ENCODE measurements around the gene NRCAM.

Gene NRCAM

GRCh38 chr7:108424013-108424412 lies 32.2 kb downstream of the NRCAM start:
- CTCF ChIA-PET: interaction anchor here (1.1 kb wide), 1 partner anchor 9 kb away, joined by 3 read pairs; no protein-coding TSS in a partner anchor
- TF ChIP-seq, protein P1, sequence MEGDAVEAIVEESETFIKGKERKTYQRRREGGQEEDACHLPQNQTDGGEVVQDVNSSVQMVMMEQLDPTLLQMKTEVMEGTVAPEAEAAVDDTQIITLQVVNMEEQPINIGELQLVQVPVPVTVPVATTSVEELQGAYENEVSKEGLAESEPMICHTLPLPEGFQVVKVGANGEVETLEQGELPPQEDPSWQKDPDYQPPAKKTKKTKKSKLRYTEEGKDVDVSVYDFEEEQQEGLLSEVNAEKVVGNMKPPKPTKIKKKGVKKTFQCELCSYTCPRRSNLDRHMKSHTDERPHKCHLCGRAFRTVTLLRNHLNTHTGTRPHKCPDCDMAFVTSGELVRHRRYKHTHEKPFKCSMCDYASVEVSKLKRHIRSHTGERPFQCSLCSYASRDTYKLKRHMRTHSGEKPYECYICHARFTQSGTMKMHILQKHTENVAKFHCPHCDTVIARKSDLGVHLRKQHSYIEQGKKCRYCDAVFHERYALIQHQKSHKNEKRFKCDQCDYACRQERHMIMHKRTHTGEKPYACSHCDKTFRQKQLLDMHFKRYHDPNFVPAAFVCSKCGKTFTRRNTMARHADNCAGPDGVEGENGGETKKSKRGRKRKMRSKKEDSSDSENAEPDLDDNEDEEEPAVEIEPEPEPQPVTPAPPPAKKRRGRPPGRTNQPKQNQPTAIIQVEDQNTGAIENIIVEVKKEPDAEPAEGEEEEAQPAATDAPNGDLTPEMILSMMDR (conservative IDR thresholded peaks at IDR 0.05; ENCODE audit: low read depth): no peak
- H3K27ac ChIP-seq: no peak overlapping the region
- DNase-seq (ENCODE audit: low spot score): no peak
- POLR2A ChIA-PET (ENCODE audit: low non-redundant PET): no interaction called here

DNA sequence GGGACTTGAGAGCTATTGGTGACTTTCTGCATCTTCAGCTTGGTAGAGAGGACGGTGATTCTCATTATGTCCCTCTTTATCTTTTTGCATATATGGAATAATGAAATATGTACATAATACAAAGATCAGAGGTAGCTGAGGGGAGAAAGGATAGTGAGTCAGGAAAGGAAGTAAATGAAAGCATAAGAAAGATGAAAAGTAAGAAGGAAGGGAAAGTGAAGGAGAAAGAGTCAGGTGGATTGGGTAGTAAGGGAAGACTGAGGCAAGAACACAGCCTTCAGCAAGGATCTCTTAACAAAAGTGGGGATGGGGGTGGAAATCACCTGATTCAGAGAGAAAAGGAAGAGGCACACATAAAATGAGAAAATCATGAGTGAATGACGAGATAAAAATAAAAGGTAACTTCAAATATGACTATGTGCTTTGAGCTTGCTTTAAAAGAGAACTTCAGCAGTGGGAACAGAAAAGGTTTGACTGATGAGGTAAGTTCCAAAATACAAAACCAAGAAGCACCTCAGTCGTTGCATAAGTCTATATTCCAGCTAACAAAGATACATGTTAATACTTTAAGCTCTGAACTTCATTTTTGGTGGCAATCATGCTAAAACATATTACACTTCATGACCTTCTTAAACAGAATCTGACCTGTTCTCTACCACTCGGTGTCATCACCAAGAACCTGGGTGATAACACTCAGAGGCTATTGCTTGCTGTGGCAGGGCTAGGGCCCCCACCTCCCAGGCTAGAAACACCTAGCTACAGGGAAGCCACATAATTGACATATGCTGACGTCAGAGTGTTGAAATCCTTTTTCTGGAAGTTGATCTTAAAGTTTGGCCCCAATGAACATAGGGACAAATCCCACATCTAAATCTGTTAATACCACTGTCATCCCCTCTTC lies 32.9 kb downstream of the NRCAM start:
- ChIA-PET POLR2A (ENCODE audit: low non-redundant PET) (no interaction called here), CTCF (interaction anchor here (1.1 kb wide), 1 partner anchor 10 kb away, joined by 3 read pairs; no protein-coding TSS in a partner anchor)
- DNase-seq (ENCODE audit: low spot score): no peak
- H3K27ac ChIP-seq: no peak overlapping the region
- TF ChIP-seq, protein P1 (conservative IDR thresholded peaks at IDR 0.05; ENCODE audit: low read depth): no peak

DNA sequence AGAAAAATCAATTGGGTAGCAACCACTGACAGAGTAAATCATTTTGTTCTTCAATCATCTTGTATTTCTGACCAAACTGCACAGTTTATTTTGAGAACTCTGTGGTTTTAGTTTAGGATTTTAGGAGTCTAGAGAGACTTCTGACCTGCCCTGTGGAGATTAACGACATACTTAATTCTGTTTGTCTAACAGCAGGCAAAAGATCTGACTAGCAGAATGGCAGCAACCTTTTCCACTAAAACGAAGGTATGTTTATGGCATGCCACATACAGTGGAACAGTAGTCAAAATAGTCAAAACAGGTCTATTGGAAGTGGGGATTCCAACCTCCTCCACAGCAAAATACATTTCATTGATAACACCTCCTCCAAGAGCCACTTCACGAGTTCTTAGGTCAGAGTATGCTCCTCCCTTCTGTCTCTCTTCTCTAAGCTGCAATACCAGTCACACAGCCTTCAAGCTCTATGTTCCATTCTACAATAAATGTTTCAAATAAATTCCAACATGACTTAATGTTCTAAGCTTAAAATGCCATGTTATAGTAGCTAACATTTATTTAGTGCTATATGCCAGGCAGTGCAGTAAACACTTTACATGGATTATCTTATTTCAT lies 34.4 kb downstream of the NRCAM start:
- TF ChIP-seq, protein P1 (conservative IDR thresholded peaks at IDR 0.05; ENCODE audit: low read depth): no peak
- POLR2A ChIA-PET (ENCODE audit: low non-redundant PET): no interaction called here
- no peak overlapping the region for H3K27ac ChIP-seq
- DNase-seq (ENCODE audit: low spot score): no peak
- CTCF ChIA-PET: no interaction called here

GRCh38 chr7:108419961-108420908 lies 36.0 kb downstream of the NRCAM start:
- no peak overlapping the region for H3K27ac ChIP-seq
- ChIA-PET POLR2A (ENCODE audit: low non-redundant PET) (no interaction called here), CTCF (interaction anchor here (0.6 kb wide), 1 partner anchor 407 kb away, joined by 3 read pairs; no protein-coding TSS in a partner anchor)
- TF ChIP-seq, protein P1 (conservative IDR thresholded peaks at IDR 0.05; ENCODE audit: low read depth): no peak
- DNase-seq (ENCODE audit: low spot score): no peak

- no peak overlapping the region for H3K27ac ChIP-seq
- TF ChIP-seq, protein P1 (conservative IDR thresholded peaks at IDR 0.05; ENCODE audit: low read depth): no peak
- CTCF ChIA-PET: no interaction called here
- POLR2A ChIA-PET (ENCODE audit: low non-redundant PET): no interaction called here
- DNase-seq (ENCODE audit: low spot score): no peak
Measured at GRCh38 chr7:108418946-108419345, 37.3 kb downstream of the NRCAM start.

DNA sequence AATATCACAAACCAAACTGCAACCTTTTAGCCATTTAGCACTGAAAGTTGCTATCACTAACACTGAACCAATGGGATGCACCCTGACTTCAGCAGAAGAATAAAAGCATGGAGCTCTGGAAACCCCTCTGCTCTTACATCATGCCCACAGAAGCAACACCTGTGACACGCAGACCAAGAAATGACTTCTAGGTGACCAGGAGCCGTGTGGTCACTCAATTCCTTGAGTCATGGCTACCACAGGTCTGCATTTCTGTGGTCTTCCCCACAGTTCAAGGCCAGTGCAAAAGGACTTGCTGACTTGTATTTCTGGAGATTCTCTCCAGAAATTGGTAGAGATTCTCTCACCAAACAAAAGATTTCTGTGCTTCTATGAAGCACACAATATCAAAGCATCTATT lies 38.3 kb downstream of the NRCAM start:
- H3K27ac ChIP-seq: no peak overlapping the region
- ChIA-PET POLR2A (ENCODE audit: low non-redundant PET) (no interaction called here), CTCF (no interaction called here)
- TF ChIP-seq, protein P1 (conservative IDR thresholded peaks at IDR 0.05; ENCODE audit: low read depth): no peak
- DNase-seq (ENCODE audit: low spot score): no peak

Data from RWPE1 (cell line).